MCF 10A (cell line): ENCODE results near the gene AMMECR1. TPM values are rescaled to one million over a fixed set of nuclear protein-coding genes. Genes with fewer than 3 reads are reported as not detected.

Experiments
- BruUV-seq: library from RNA; stranded (reverse); fragments of 400-500 nt; replicated peaks from 2 replicates; lab custom pipeline; 2021; lab: Mats Ljungman, UMichigan
- CTCF ChIA-PET: fragments of 300-600 bp; sonication (Branson Sonifier 250); formaldehyde crosslinking; extraction: SDS; loops from one replicate; lab custom pipeline; 2021; ENCODE audit warnings: antibody characterized with exemption, inconsistent platforms; lab: Yijun Ruan, JAX
- POLR2A ChIA-PET: fragments of 300-600, 350-650 bp; sonication (Branson Sonifier 250); formaldehyde crosslinking; extraction: SDS; loops from one replicate; lab custom pipeline; 2020; ENCODE audit warnings: antibody characterized with exemption, inconsistent platforms; lab: Yijun Ruan, JAX
- DNase-seq: peaks from one replicate; pipeline ENCODE4 v3.0.0-alpha.2; 2018; ENCODE audit not compliant: unreplicated experiment
- H3K27ac Mint-ChIP-seq: one replicate; pipeline ENCODE4 v1.8.0; 2022; ENCODE audit warnings: mild to moderate bottlenecking, low read depth, mixed read lengths; ENCODE audit not compliant: unreplicated experiment
- H3K27me3 Mint-ChIP-seq: one replicate; pipeline ENCODE4 v1.8.0; 2022; ENCODE audit warnings: mixed read lengths; ENCODE audit not compliant: insufficient read depth, unreplicated experiment
- H3K36me3 Mint-ChIP-seq: one replicate; pipeline ENCODE4 v1.8.0; 2022; ENCODE audit warnings: mild to moderate bottlenecking, moderate library complexity, mixed read lengths; ENCODE audit not compliant: insufficient read depth, unreplicated experiment
- H3K4me1 Mint-ChIP-seq: one replicate; pipeline ENCODE4 v1.8.0; 2022; ENCODE audit warnings: mixed read lengths; ENCODE audit not compliant: insufficient read depth, unreplicated experiment
- H3K4me3 Mint-ChIP-seq: one replicate; pipeline ENCODE4 v1.8.0; 2022; ENCODE audit warnings: mild to moderate bottlenecking, moderate library complexity, mixed read lengths; ENCODE audit not compliant: unreplicated experiment
- H3K9me3 Mint-ChIP-seq: one replicate; pipeline ENCODE4 v1.8.0; 2022; ENCODE audit warnings: mixed read lengths; ENCODE audit not compliant: unreplicated experiment
- intact Hi-C: fragments of 100-400 bp; cut with micrococcal nuclease; formaldehyde crosslinking; loops from 2 replicates; pipeline ENCODE4 v1.14.1; 2022
- total RNA-seq: library from RNA; stranded (reverse); gene quantifications from 2 replicates; pipeline ENCODE4 v1.2.3, GENCODE V29; 2022
- TF ChIP-seq, protein P1 (sequence below): fragments of 200-600 bp; IDR thresholded peaks from one replicate; pipeline ENCODE4 v1.8.0; 2022; ENCODE audit warnings: antibody characterized with exemption, mild to moderate bottlenecking; ENCODE audit not compliant: unreplicated experiment

The AMMECR1 gene
- total RNA-seq, 1 experiment from 2014 or later, result 20.8 TPM

DNA sequence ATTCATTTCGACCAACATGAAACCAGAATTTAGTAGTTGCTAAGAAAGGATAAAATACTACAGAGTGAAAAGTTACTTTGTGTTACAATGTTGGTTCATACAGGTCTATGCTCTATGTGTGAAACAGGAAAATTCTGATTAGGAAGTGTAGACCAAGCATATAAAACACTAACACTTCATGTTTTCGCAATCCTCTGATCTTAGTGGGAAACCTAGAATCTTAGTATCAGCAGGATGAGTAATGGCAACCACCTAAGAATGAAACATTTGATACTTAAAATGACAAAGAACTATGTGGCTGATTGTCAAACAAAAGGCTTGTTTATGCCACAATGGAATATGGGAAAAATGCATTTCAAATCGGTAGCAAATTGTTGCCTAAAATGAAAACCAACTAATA lies 116.1 kb downstream of the AMMECR1 start:
- Mint-ChIP-seq H3K27ac (no peak overlapping the region), H3K36me3 (peaks cover 5% of the 10 kb centered on the region), H3K4me3 (no peak overlapping the region), H3K4me1 (peaks cover 4% of the 10 kb centered on the region), H3K27me3 (peaks cover 36% of the 10 kb centered on the region), H3K9me3 (no peaks in the 10 kb centered on the region)
- no TSS peak for BruUV-seq
- CTCF ChIA-PET, result no interaction called here
- intact Hi-C loops, result no loop called here
- no peak for DNase-seq
- TF ChIP-seq, protein P1, sequence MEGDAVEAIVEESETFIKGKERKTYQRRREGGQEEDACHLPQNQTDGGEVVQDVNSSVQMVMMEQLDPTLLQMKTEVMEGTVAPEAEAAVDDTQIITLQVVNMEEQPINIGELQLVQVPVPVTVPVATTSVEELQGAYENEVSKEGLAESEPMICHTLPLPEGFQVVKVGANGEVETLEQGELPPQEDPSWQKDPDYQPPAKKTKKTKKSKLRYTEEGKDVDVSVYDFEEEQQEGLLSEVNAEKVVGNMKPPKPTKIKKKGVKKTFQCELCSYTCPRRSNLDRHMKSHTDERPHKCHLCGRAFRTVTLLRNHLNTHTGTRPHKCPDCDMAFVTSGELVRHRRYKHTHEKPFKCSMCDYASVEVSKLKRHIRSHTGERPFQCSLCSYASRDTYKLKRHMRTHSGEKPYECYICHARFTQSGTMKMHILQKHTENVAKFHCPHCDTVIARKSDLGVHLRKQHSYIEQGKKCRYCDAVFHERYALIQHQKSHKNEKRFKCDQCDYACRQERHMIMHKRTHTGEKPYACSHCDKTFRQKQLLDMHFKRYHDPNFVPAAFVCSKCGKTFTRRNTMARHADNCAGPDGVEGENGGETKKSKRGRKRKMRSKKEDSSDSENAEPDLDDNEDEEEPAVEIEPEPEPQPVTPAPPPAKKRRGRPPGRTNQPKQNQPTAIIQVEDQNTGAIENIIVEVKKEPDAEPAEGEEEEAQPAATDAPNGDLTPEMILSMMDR, result no peak
- POLR2A ChIA-PET, result interaction anchor here (1.0 kb wide), 1 partner anchor 21 kb away, joined by 3 read pairs; no protein-coding TSS in a partner anchor

DNA sequence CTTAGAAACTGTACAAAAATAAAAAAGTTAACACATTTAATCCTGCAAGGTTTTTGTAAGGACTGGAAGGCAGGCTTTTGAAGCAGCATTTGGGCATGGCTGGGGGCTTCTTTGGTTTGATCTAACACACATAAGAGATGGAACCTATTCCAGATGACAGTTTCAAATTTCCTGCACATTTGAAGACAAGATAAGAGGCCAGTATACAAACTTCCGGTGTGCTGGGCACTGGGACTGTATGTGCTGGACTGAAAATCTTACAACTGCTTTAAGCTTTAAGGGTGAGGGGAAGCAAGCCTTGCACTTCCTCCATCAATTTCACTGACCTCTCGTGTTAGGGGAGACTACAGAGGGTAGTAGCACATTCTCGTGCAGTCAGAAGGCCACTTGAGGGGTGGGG lies 122.9 kb downstream of the AMMECR1 start:
- H3K4me3 Mint-ChIP-seq, result no peak overlapping the region
- BruUV-seq, result no TSS peak
- DNase-seq, result no peak
- CTCF ChIA-PET, result interaction anchor here (1.1 kb wide), 1 partner anchor 34 kb away, joined by 3 read pairs; no protein-coding TSS in a partner anchor
- H3K27ac Mint-ChIP-seq, result no peak overlapping the region
- TF ChIP-seq, protein P1, result no peak
- no peaks in the 10 kb centered on the region for H3K4me1 Mint-ChIP-seq
- H3K36me3 Mint-ChIP-seq, result peaks cover 16% of the 10 kb centered on the region
- peaks cover 28% of the 10 kb centered on the region for H3K27me3 Mint-ChIP-seq
- no peaks in the 10 kb centered on the region for H3K9me3 Mint-ChIP-seq
- POLR2A ChIA-PET, result interaction anchor here (1.0 kb wide), 1 partner anchor 16 kb away, joined by 3 read pairs; no protein-coding TSS in a partner anchor
- intact Hi-C loops, result no loop called here

GRCh38 chrX:110192516-110192915 lies 125.4 kb downstream of the AMMECR1 start:
- H3K9me3 Mint-ChIP-seq, result no peaks in the 10 kb centered on the region
- BruUV-seq, result no TSS peak
- no peaks in the 10 kb centered on the region for H3K4me1 Mint-ChIP-seq
- ChIA-PET CTCF (interaction anchor here (1.0 kb wide), 1 partner anchor 216 kb away, joined by 3 read pairs; no protein-coding TSS in a partner anchor), POLR2A (interaction anchor here (1.1 kb wide), 1 partner anchor 18 kb away, joined by 5 read pairs; no protein-coding TSS in a partner anchor)
- H3K4me3 Mint-ChIP-seq, result no peak overlapping the region
- no peak for DNase-seq
- TF ChIP-seq, protein P1, result no peak
- intact Hi-C loops, result no loop called here
- H3K27me3 Mint-ChIP-seq, result peaks cover 51% of the 10 kb centered on the region
- H3K36me3 Mint-ChIP-seq, result peaks cover 27% of the 10 kb centered on the region
- no peak overlapping the region for H3K27ac Mint-ChIP-seq

DNA sequence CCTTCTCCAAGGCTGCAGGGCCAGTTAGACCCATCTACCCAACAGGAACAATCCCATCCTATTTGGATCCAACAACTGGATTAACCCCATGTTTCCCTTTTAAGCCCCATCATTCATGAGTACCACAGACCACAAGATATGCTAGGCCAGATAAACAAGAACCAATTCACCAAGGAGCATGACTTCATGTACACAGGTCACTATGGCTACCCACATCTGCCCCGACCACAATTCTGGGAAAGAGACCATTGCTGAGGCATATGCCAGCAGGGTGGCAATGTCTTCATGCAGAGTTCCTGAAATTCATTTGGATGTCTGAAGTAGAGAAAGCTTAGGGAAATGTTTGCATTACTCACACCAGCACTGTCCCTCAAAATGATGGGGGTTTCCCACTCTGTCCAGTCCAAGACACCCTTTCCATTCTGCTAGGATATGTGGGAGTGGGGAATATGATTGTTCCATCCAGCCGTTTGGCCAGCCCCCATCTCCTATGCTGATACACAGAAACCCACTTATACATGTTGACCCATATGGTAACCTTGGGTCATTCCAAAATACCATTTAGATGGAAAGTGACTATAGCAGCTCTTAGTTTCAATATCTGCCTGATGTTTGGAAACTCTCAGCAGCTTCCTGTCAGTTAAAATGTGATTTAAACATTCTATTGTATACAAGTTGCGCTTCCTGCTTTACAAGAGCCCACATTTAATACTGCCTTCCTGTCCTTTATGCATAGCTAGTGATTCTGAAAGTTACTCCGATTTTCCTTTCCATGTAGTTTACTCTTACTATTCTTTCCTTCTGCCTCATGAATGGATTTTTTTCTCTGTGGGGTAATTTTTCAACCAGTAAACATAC lies 129.0 kb downstream of the AMMECR1 start:
- H3K27me3 Mint-ChIP-seq, result peaks cover 71% of the 10 kb centered on the region
- H3K4me1 Mint-ChIP-seq, result no peaks in the 10 kb centered on the region
- intact Hi-C loops, result no loop called here
- CTCF ChIA-PET, result interaction anchor here (0.6 to 0.8 kb wide), 2 partner anchors 28 to 224 kb away, joined by 3 read pairs; no protein-coding TSS in a partner anchor
- peaks cover 34% of the 10 kb centered on the region for H3K36me3 Mint-ChIP-seq
- no peak overlapping the region for H3K27ac Mint-ChIP-seq
- POLR2A ChIA-PET, result interaction anchor here (0.8 to 1.3 kb wide), 2 partner anchors 8 to 24 kb away, joined by 3 read pairs; no protein-coding TSS in a partner anchor
- H3K9me3 Mint-ChIP-seq, result peaks cover 17% of the 10 kb centered on the region
- BruUV-seq, result no TSS peak
- H3K4me3 Mint-ChIP-seq, result no peak overlapping the region
- DNase-seq, result no peak
- TF ChIP-seq, protein P1, result no peak
